Dedifferentiated amniotic fluid mesenchymal stem cell (primary cell): ENCODE measurements around the gene CCDC88B.

Source experiments
- DNase-seq: peaks from one replicate; pipeline ENCODE4 v3.0.0-alpha.2; 2016; ENCODE audit errors: extremely low spot score

The CCDC88B gene

GRCh38 chr11:64384981-64385944 lies 45.3 kb downstream of the CCDC88B start:
- no peak for DNase-seq

GRCh38 chr11:64385945-64386704 lies 46.1 kb downstream of the CCDC88B start:
- DNase-seq = no peak

GRCh38 chr11:64387916-64388315 lies 47.9 kb downstream of the CCDC88B start:
- DNase-seq = no peak

GRCh38 chr11:64388894-64389293 lies 48.9 kb downstream of the CCDC88B start:
- no peak for DNase-seq

- no peak for DNase-seq
These were observed 49.8 kb downstream of the CCDC88B start for GRCh38 chr11:64389851-64390250.

GRCh38 chr11:64390558-64390957 lies 50.6 kb downstream of the CCDC88B start:
- DNase-seq = no peak

GRCh38 chr11:64391839-64392238 lies 51.8 kb downstream of the CCDC88B start:
- DNase-seq = no peak

- no peak for DNase-seq
These were observed 55.6 kb downstream of the CCDC88B start for GRCh38 chr11:64395545-64396078.

GRCh38 chr11:64396079-64396591 lies 56.1 kb downstream of the CCDC88B start:
- DNase-seq = no peak

- no peak for DNase-seq
These were observed 60.1 kb downstream of the CCDC88B start for GRCh38 chr11:64400102-64400501.

- no peak for DNase-seq
These were observed 60.7 kb downstream of the CCDC88B start for GRCh38 chr11:64400667-64401066.

GRCh38 chr11:64401775-64402174 lies 61.8 kb downstream of the CCDC88B start:
- DNase-seq = no peak

GRCh38 chr11:64403106-64403505 lies 63.1 kb downstream of the CCDC88B start:
- no peak for DNase-seq

GRCh38 chr11:64406221-64406946 lies 66.4 kb downstream of the CCDC88B start:
- no peak for DNase-seq
